Progenitor cell of endocrine pancreas (in vitro differentiated cells): ENCODE results near the gene ZGPAT. TPM values are rescaled to one million over a fixed set of nuclear protein-coding genes. Genes with fewer than 3 reads are reported as not detected.

Experiments
- DNase-seq: peaks from one replicate; pipeline ENCODE4 v3.0.0; 2021; ENCODE audit warnings: low spot score; ENCODE audit not compliant: unreplicated experiment
- H3K27ac Mint-ChIP-seq: 2 replicates; pipeline ENCODE4 v1.8.0; 2021; ENCODE audit warnings: mild to moderate bottlenecking, moderate library complexity, mixed read lengths
- H3K27me3 Mint-ChIP-seq: 2 replicates; pipeline ENCODE4 v1.8.0; 2021; ENCODE audit warnings: mixed read lengths
- H3K36me3 Mint-ChIP-seq: 2 replicates; pipeline ENCODE4 v1.8.0; 2022; ENCODE audit warnings: mixed read lengths; ENCODE audit not compliant: insufficient read depth
- H3K4me1 Mint-ChIP-seq: 2 replicates; pipeline ENCODE4 v1.8.0; 2021; ENCODE audit warnings: low read depth, mixed read lengths
- H3K4me3 Mint-ChIP-seq: 2 replicates; pipeline ENCODE4 v1.8.0; 2021; ENCODE audit warnings: low read depth, mild to moderate bottlenecking, moderate library complexity, mixed read lengths
- H3K9me3 Mint-ChIP-seq: 2 replicates; pipeline ENCODE4 v1.8.0; 2021; ENCODE audit warnings: low read depth, mixed read lengths
- CTCF ChIP-seq: fragments of 200-600 bp; sonication (generic); IDR thresholded peaks from one replicate; pipeline ENCODE4 v1.5.0; 2021; ENCODE audit warnings: antibody characterized with exemption, mild to moderate bottlenecking; ENCODE audit not compliant: unreplicated experiment
- total RNA-seq: library from RNA; stranded (reverse); gene quantifications from 2 replicates; pipeline ENCODE4 v1.2.1, GENCODE V29; 2021

The ZGPAT gene
- total RNA-seq, 1 donor from 2014 or later, result 38.5 TPM

GRCh38 chr20:63744158-63744557, 36.3 kb downstream of the ZGPAT start:
- Mint-ChIP-seq H3K27me3 (no peaks in the 10 kb centered on the region), H3K9me3 (no peaks in the 10 kb centered on the region), H3K4me3 (no peak overlapping the region), H3K4me1 (no peaks in the 10 kb centered on the region), H3K27ac (no peak overlapping the region), H3K36me3 (peaks cover 6% of the 10 kb centered on the region)
- no peak for TF ChIP-seq CTCF
- DNase-seq, result no peak

GRCh38 chr20:63744574-63745423, 37.0 kb downstream of the ZGPAT start:
- no peak for TF ChIP-seq CTCF
- Mint-ChIP-seq H3K36me3 (peaks cover 6% of the 10 kb centered on the region), H3K27me3 (no peaks in the 10 kb centered on the region), H3K4me3 (no peak overlapping the region), H3K9me3 (no peaks in the 10 kb centered on the region), H3K27ac (no peak overlapping the region), H3K4me1 (no peaks in the 10 kb centered on the region)
- DNase-seq, result no peak

GRCh38 chr20:63745424-63745805, 37.6 kb downstream of the ZGPAT start:
- no peak overlapping the region for H3K27ac Mint-ChIP-seq
- no peak for TF ChIP-seq CTCF
- no peaks in the 10 kb centered on the region for H3K4me1 Mint-ChIP-seq
- H3K27me3 Mint-ChIP-seq, result no peaks in the 10 kb centered on the region
- H3K4me3 Mint-ChIP-seq, result no peak overlapping the region
- peaks cover 6% of the 10 kb centered on the region for H3K36me3 Mint-ChIP-seq
- DNase-seq, result no peak
- no peaks in the 10 kb centered on the region for H3K9me3 Mint-ChIP-seq

GRCh38 chr20:63745961-63746731, 38.3 kb downstream of the ZGPAT start:
- Mint-ChIP-seq H3K27ac (no peak overlapping the region), H3K9me3 (no peaks in the 10 kb centered on the region), H3K36me3 (peaks cover 6% of the 10 kb centered on the region), H3K4me1 (no peaks in the 10 kb centered on the region), H3K4me3 (no peak overlapping the region), H3K27me3 (no peaks in the 10 kb centered on the region)
- no peak for TF ChIP-seq CTCF
- DNase-seq, result no peak

- Mint-ChIP-seq H3K27ac (no peak overlapping the region), H3K36me3 (peaks cover 6% of the 10 kb centered on the region), H3K4me1 (no peaks in the 10 kb centered on the region), H3K27me3 (no peaks in the 10 kb centered on the region), H3K9me3 (no peaks in the 10 kb centered on the region), H3K4me3 (no peak overlapping the region)
- no peak for TF ChIP-seq CTCF
- no peak for DNase-seq
Observed at GRCh38 chr20:63746751-63747315, 39.0 kb downstream of the ZGPAT start.
